HG02588 (cell line): ENCODE measurements around the gene ZFP92.
"Not testable (repeated sequence)": the region's sequence is repeated elsewhere in the genome, so short reads cannot be mapped to it uniquely, and the experiment has no call there.

Experiments used
- ATAC-seq: cut with Tn5 transposase; IDR thresholded peaks from one replicate; pipeline ENCODE4 v1.9.1; 2021; ENCODE audit warnings: mild to moderate bottlenecking, moderate library complexity; ENCODE audit not compliant: unreplicated experiment

Gene ZFP92

GRCh38 chrX:153386097-153386496 lies 25.2 kb upstream of the ZFP92 start:
- no peak for ATAC-seq

- ATAC-seq = no peak
These were observed 23.9 kb upstream of the ZFP92 start for GRCh38 chrX:153387345-153387744.

GRCh38 chrX:153387987-153388721 lies 23.1 kb upstream of the ZFP92 start:
- ATAC-seq = no peak

- ATAC-seq = no peak
These were observed 22.4 kb upstream of the ZFP92 start for GRCh38 chrX:153388722-153389459.

- not testable (repeated sequence) for ATAC-seq
These were observed 21.9 kb upstream of the ZFP92 start for GRCh38 chrX:153389460-153389768.

GRCh38 chrX:153392642-153393321 lies 18.5 kb upstream of the ZFP92 start:
- ATAC-seq = no peak

GRCh38 chrX:153394612-153395011 lies 16.7 kb upstream of the ZFP92 start:
- ATAC-seq = no peak

GRCh38 chrX:153395613-153396319 lies 15.5 kb upstream of the ZFP92 start:
- no peak for ATAC-seq

GRCh38 chrX:153396320-153397195 lies 14.7 kb upstream of the ZFP92 start:
- no peak for ATAC-seq

GRCh38 chrX:153397256-153397960 lies 13.9 kb upstream of the ZFP92 start:
- no peak for ATAC-seq

- no peak for ATAC-seq
These were observed 12.9 kb upstream of the ZFP92 start for GRCh38 chrX:153398275-153398960.

- ATAC-seq = no peak
These were observed 10.8 kb upstream of the ZFP92 start for GRCh38 chrX:153400146-153401132.

GRCh38 chrX:153401133-153401764 lies 10.0 kb upstream of the ZFP92 start, which contains the start of gene PNMA6E:
TSS of gene PNMA6E (minus strand) at chrX:153401350. CDS start at chrX:153398849, 2,501 bp downstream.
- no peak for ATAC-seq

- ATAC-seq = not testable (repeated sequence)
These were observed 6.9 kb upstream of the ZFP92 start for GRCh38 chrX:153404333-153404732.

- ATAC-seq = no peak
These were observed 5.8 kb upstream of the ZFP92 start for GRCh38 chrX:153405426-153405825.

- ATAC-seq = no peak
These were observed 5.3 kb upstream of the ZFP92 start for GRCh38 chrX:153406011-153406410.

GRCh38 chrX:153406903-153407302 lies 4.4 kb upstream of the ZFP92 start:
- no peak for ATAC-seq
